SK-N-SH treated with all-trans-retinoic acid at 6 μM for 48 hours (cell line): ENCODE data around the gene RBM12.
"Not testable (repeated sequence)": the region's sequence is repeated elsewhere in the genome, so short reads cannot be mapped to it uniquely, and the experiment has no call there.

Experiments
- ARNTL ChIP-seq: fragments of 450-650 bp; formaldehyde crosslinking; IDR thresholded peaks from 2 replicates; pipeline ENCODE4 v1.5.0; 2020; ENCODE audit warnings: low read depth, mild to moderate bottlenecking, moderate library complexity, borderline replicate concordance
- CREB5 ChIP-seq: fragments of 250-450 bp; sonication (Bioruptor Pico); IDR thresholded peaks from 2 replicates; pipeline ENCODE4 v1.5.1; 2020; ENCODE audit warnings: low read depth, mild to moderate bottlenecking, moderate library complexity
- CSDC2 ChIP-seq: fragments of 250-450 bp; sonication (Bioruptor Pico); IDR thresholded peaks from 2 replicates; pipeline ENCODE4 v1.5.0; 2020; ENCODE audit warnings: mild to moderate bottlenecking, moderate library complexity
- CSRNP3 ChIP-seq: fragments of 250-450 bp; sonication (Bioruptor Pico); IDR thresholded peaks from 2 replicates; pipeline ENCODE4 v1.5.1; 2021; ENCODE audit warnings: mild to moderate bottlenecking, moderate library complexity
- ESRRG ChIP-seq: fragments of 250-450 bp; sonication (Bioruptor Pico); IDR thresholded peaks from 2 replicates; pipeline ENCODE4 v1.6.1; 2021; ENCODE audit warnings: mild to moderate bottlenecking
- PATZ1 ChIP-seq: fragments of 250-450 bp; sonication (Bioruptor Pico); IDR thresholded peaks from 2 replicates; pipeline ENCODE4 v1.8.0; 2020; ENCODE audit warnings: mild to moderate bottlenecking, moderate library complexity, borderline replicate concordance
- POU6F1 ChIP-seq: fragments of 250-450 bp; sonication (Bioruptor Pico); IDR thresholded peaks from 2 replicates; pipeline ENCODE4 v1.8.0; 2021; ENCODE audit warnings: low read depth, mild to moderate bottlenecking, moderate library complexity, borderline replicate concordance
- PPARA ChIP-seq: fragments of 250-450 bp; sonication (Bioruptor Pico); IDR thresholded peaks from 2 replicates; pipeline ENCODE4 v1.5.0; 2020; ENCODE audit warnings: mild to moderate bottlenecking, borderline replicate concordance
- RARB ChIP-seq: fragments of 250-450 bp; sonication (Bioruptor Pico); IDR thresholded peaks from 2 replicates; pipeline ENCODE4 v1.8.0; 2021; ENCODE audit warnings: mild to moderate bottlenecking, moderate library complexity
- SNAI2 ChIP-seq: fragments of 250-450 bp; sonication (Bioruptor Pico); IDR thresholded peaks from 2 replicates; pipeline ENCODE4 v1.5.0; 2020; ENCODE audit warnings: mild to moderate bottlenecking, moderate library complexity
- ZFP30 ChIP-seq: fragments of 450-650 bp; formaldehyde crosslinking; IDR thresholded peaks from 2 replicates; pipeline ENCODE4 v1.5.0; 2022; ENCODE audit warnings: mild to moderate bottlenecking, moderate library complexity

GRCh38 chr20:35705894-35706293 is 41.2 kb upstream of the RBM12 start:
- TF ChIP-seq PATZ1 (CRISPR knock-in tag); CSDC2 (CRISPR knock-in tag); ESRRG (CRISPR knock-in tag); RARB (CRISPR knock-in tag); CREB5 (CRISPR knock-in tag); CSRNP3 (CRISPR knock-in tag); SNAI2 (CRISPR knock-in tag); ZFP30; POU6F1 (CRISPR knock-in tag); PPARA (CRISPR knock-in tag); ARNTL (CRISPR knock-in tag): not testable (repeated sequence)
